Measurements from ENCODE around the gene HIVEP3.

HIVEP3 gene

DNA sequence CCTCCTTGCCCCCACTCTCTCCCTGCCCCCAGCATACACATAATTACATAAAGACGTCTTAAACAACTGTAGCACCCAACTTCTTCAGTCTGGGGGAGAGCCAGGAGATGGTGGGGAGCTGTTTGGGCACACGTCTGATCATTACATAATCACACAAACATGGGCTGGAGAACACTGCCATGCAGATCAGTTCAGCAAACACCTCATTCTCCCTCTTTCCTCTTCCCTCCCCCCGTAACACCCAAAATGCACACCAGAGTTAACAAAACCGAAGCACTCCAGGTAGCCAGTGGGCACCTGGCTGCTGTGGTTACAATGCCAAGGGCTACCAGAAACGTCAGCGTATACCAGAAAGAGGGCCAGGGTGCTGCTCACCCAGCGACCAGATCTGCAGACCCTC lies 1.6 kb downstream of the HIVEP3 start:
- no peak for DNase-seq (ENCODE audit: low read depth)
- peak overlapping the region; percentile 51 for H3K4me3 ChIP-seq (ENCODE audit: low read length)
- TF ChIP-seq, protein P1, sequence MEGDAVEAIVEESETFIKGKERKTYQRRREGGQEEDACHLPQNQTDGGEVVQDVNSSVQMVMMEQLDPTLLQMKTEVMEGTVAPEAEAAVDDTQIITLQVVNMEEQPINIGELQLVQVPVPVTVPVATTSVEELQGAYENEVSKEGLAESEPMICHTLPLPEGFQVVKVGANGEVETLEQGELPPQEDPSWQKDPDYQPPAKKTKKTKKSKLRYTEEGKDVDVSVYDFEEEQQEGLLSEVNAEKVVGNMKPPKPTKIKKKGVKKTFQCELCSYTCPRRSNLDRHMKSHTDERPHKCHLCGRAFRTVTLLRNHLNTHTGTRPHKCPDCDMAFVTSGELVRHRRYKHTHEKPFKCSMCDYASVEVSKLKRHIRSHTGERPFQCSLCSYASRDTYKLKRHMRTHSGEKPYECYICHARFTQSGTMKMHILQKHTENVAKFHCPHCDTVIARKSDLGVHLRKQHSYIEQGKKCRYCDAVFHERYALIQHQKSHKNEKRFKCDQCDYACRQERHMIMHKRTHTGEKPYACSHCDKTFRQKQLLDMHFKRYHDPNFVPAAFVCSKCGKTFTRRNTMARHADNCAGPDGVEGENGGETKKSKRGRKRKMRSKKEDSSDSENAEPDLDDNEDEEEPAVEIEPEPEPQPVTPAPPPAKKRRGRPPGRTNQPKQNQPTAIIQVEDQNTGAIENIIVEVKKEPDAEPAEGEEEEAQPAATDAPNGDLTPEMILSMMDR (conservative IDR thresholded peaks at IDR 0.05; ENCODE audit: low read depth, low read length), result no peak

- H3K4me3 ChIP-seq (ENCODE audit: low read length), result no peak overlapping the region
- TF ChIP-seq, protein P1 (conservative IDR thresholded peaks at IDR 0.05; ENCODE audit: low read depth, low read length), result no peak
- DNase-seq (ENCODE audit: low read depth), result no peak
These were observed 2.7 kb downstream of the HIVEP3 start for GRCh38 chr1:41915786-41916571.

- TF ChIP-seq, protein P1 (conservative IDR thresholded peaks at IDR 0.05; ENCODE audit: low read depth, low read length), result no peak
- no peak overlapping the region for H3K4me3 ChIP-seq (ENCODE audit: low read length)
- no peak for DNase-seq (ENCODE audit: low read depth)
These were observed 4.2 kb downstream of the HIVEP3 start for GRCh38 chr1:41914516-41914915.

DNA sequence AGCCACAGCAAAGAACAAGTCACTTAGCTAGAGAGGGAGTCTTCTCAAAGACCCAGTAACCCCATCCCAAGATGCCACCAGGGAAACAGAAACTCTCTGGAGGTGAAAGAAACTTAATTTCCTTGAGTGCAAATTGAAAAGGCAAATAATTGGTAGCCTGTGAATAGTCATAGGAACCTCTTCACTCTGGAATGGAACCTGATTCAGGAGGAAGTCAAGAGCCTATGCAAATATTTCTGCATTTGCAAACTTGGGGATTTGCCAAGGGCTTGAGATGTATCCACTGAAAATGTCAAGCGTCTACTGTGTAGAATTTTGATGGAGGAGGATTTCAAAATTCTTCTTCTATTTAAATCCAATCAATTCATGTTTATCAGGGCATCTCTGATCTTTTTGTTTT lies 5.7 kb downstream of the HIVEP3 start:
- TF ChIP-seq, protein P1 (conservative IDR thresholded peaks at IDR 0.05; ENCODE audit: low read depth, low read length), result no peak
- H3K4me3 ChIP-seq (ENCODE audit: low read length), result no peak overlapping the region
- DNase-seq (ENCODE audit: low read depth), result no peak

- no peak overlapping the region for H3K4me3 ChIP-seq (ENCODE audit: low read length)
- DNase-seq (ENCODE audit: low read depth), result no peak
- TF ChIP-seq, protein P1 (conservative IDR thresholded peaks at IDR 0.05; ENCODE audit: low read depth, low read length), result no peak
These were observed 10.3 kb downstream of the HIVEP3 start for GRCh38 chr1:41908288-41908895.

- H3K4me3 ChIP-seq (ENCODE audit: low read length), result no peak overlapping the region
- DNase-seq (ENCODE audit: low read depth), result no peak
- TF ChIP-seq, protein P1 (conservative IDR thresholded peaks at IDR 0.05; ENCODE audit: low read depth, low read length), result no peak
These were observed 11.3 kb downstream of the HIVEP3 start for GRCh38 chr1:41907446-41907845.

DNA sequence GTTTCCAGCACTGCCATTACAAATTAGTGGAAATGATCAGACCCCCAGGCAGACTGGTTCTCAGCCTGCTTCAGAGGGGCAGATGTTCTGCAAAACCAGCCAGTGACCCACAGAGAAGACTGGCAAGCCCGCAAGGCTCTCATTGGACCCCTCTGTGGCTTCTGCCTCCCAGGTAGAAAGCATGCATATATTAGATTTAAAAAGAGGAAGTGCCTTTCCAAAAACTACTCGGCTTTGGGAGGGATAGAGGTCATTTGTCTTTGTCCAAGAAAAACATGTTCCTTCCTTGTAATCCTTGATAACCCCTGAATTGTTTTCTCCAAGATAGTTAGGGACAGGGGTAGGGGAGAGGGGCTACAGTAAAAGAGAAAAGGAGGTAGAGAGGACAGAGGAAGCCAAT lies 11.8 kb downstream of the HIVEP3 start:
- TF ChIP-seq, protein P1 (conservative IDR thresholded peaks at IDR 0.05; ENCODE audit: low read depth, low read length), result no peak
- no peak overlapping the region for H3K4me3 ChIP-seq (ENCODE audit: low read length)
- no peak for DNase-seq (ENCODE audit: low read depth)

Measured in retinal pigment epithelial cell (primary cell).